HepG2 (cell line): ENCODE measurements around the gene NLRC5. TPM values are rescaled to one million over a fixed set of nuclear protein-coding genes. Genes with fewer than 3 reads are reported as not detected.
A peak's percentile ranks its signal among the peaks of the same experiment; 100 is the strongest.

Experiments
- ARNTL ChIP-seq: sonication (generic); formaldehyde crosslinking; IDR thresholded peaks from 2 replicates; pipeline ENCODE4 v1.4.0; 2020; ENCODE audit warnings: mild to moderate bottlenecking, missing genetic modification reagents
- ATF6 ChIP-seq: sonication (generic); formaldehyde crosslinking; conservative IDR thresholded peaks from 2 replicates; pipeline ENCODE4 v1.4.0; 2020; ENCODE audit warnings: missing genetic modification reagents
- FOXO1 ChIP-seq: sonication (generic); formaldehyde crosslinking; IDR thresholded peaks from 2 replicates; pipeline ENCODE4 v1.4.0; 2020; ENCODE audit warnings: missing genetic modification reagents
- GABPA ChIP-seq, 2 experiments: IDR thresholded peaks; 2 replicates each; pipeline ENCODE4 v1.6.1; 2011 to 2016; ENCODE audit warnings: low read depth in 2 of 2, low read length in 1 of 2, missing biosample characterization in 1 of 2, missing genetic modification characterization in 1 of 2
- KDM2A ChIP-seq: sonication (generic); formaldehyde crosslinking; IDR thresholded peaks from 2 replicates; pipeline ENCODE4 v1.4.0; 2020; ENCODE audit warnings: low read depth, missing genetic modification reagents, borderline replicate concordance
- KLF13 ChIP-seq: sonication (generic); formaldehyde crosslinking; IDR thresholded peaks from 2 replicates; pipeline ENCODE4 v1.4.0; 2020; ENCODE audit warnings: mild to moderate bottlenecking, missing genetic modification reagents
- MYNN ChIP-seq: sonication (generic); formaldehyde crosslinking; IDR thresholded peaks from 2 replicates; pipeline ENCODE4 v1.4.0; 2020; ENCODE audit warnings: mild to moderate bottlenecking, low read depth, missing genetic modification reagents
- PBX3 ChIP-seq: sonication (generic); formaldehyde crosslinking; IDR thresholded peaks from 2 replicates; pipeline ENCODE4 v1.8.1; 2023; ENCODE audit warnings: missing genetic modification reagents, inconsistent platforms, borderline replicate concordance
- PHF8 ChIP-seq: sonication (generic); formaldehyde crosslinking; IDR thresholded peaks from 2 replicates; pipeline ENCODE4 v1.5.0; 2020; ENCODE audit warnings: missing genetic modification reagents
- PTBP1 ChIP-seq: fragments of 200-400 bp; formaldehyde crosslinking; IDR thresholded peaks from 2 replicates; pipeline ENCODE4 v1.6.1; 2018; ENCODE audit warnings: low read length, low read depth; ENCODE audit not compliant: poor library complexity, severe bottlenecking
- SMAD9 ChIP-seq: sonication (generic); formaldehyde crosslinking; IDR thresholded peaks from 2 replicates; pipeline ENCODE4 v1.5.1; 2020; ENCODE audit warnings: mild to moderate bottlenecking, missing genetic modification reagents
- USF2 ChIP-seq, 2 experiments: sonication (generic) in 1 of 2; formaldehyde crosslinking in 1 of 2; IDR thresholded peaks; 2 replicates each; pipeline versions ENCODE4 v1.5.1 to v1.6.1; 2011 to 2020; ENCODE audit warnings: borderline replicate concordance in 1 of 2, low read depth in 1 of 2, low read length in 1 of 2, mild to moderate bottlenecking in 1 of 2, missing genetic modification reagents in 1 of 2, moderate library complexity in 1 of 2
- ZFP36L1 ChIP-seq: sonication (generic); formaldehyde crosslinking; IDR thresholded peaks from 2 replicates; pipeline ENCODE4 v1.8.0; 2022; ENCODE audit warnings: mild to moderate bottlenecking, missing genetic modification reagents, moderate library complexity
- ZNF12 ChIP-seq: sonication (generic); formaldehyde crosslinking; IDR thresholded peaks from 2 replicates; pipeline ENCODE4 v1.5.0; 2020; ENCODE audit warnings: missing genetic modification reagents
- ZNF280B ChIP-seq: sonication (generic); formaldehyde crosslinking; IDR thresholded peaks from 2 replicates; pipeline ENCODE4 v1.5.0; 2020; ENCODE audit warnings: missing genetic modification reagents, mild to moderate bottlenecking, borderline replicate concordance
- ZNF33B ChIP-seq: sonication (generic); formaldehyde crosslinking; IDR thresholded peaks from 2 replicates; pipeline ENCODE4 v1.5.1; 2020; ENCODE audit warnings: mild to moderate bottlenecking, missing genetic modification reagents
- ZNF576 ChIP-seq: sonication (generic); formaldehyde crosslinking; IDR thresholded peaks from 2 replicates; pipeline ENCODE4 v1.4.0; 2020; ENCODE audit warnings: mild to moderate bottlenecking, missing genetic modification reagents
- ZNF770 ChIP-seq: sonication (generic); formaldehyde crosslinking; IDR thresholded peaks from 2 replicates; pipeline ENCODE4 v1.5.0; 2020; ENCODE audit warnings: mild to moderate bottlenecking, missing genetic modification reagents
- polyA plus RNA-seq, 8 experiments: library from polyadenylated mRNA; depleted of rRNA in 3 of 8; stranded (reverse) in 7 of 8; unstranded in 1 of 8; fragments of >200 nt; fragmentation: Illumina TruSeq in 4 of 8; extraction: Trizol in 4 of 8; gene quantifications; 2 replicates each; pipeline versions ENCODE4 v1.2.1 to v1.2.3, GENCODE V29; 2011 to 2016; ENCODE audit warnings: low read depth in 4 of 8, missing spikeins in 1 of 8, mixed read lengths in 1 of 8; ENCODE audit not compliant: insufficient read depth in 1 of 8
- total RNA-seq, 5 experiments: library from RNA; depleted of rRNA; stranded (reverse); fragments of >200 nt; fragmentation: Illumina TruSeq; extraction: Trizol; gene quantifications; 2 replicates each; pipeline ENCODE4 v1.2.3, GENCODE V29; 2016; ENCODE audit warnings: low read depth in 1 of 5

Gene NLRC5
- total and polyA plus RNA-seq, 2 of the 13 experiments (the other 11 are each of a cell fraction or from before 2014, with no cell fraction given), result 6.3 to 12.7 TPM

GRCh38 chr16:57004387-57005250 is 15.3 kb downstream of the NLRC5 start (continued):
- TF ChIP-seq KLF13 (CRISPR knock-in tag), result 0 out of 2 replicates have a peak, but pooled peaks have one; percentile 47
- TF ChIP-seq ARNTL (CRISPR knock-in tag), result no peak
- TF ChIP-seq ZNF33B, result 0 out of 2 replicates have a peak, but pooled peaks have one; percentile 74
- TF ChIP-seq PTBP1, result no peak
- no peak for TF ChIP-seq ZNF280B (CRISPR knock-in tag)
- TF ChIP-seq ATF6 (CRISPR knock-in tag), result no peak
- no peak for TF ChIP-seq SMAD9 (CRISPR knock-in tag)
- TF ChIP-seq ZNF12, result no peak
- TF ChIP-seq MYNN (CRISPR knock-in tag), result no peak
- peak; percentile 57; the same call in 1 of the 2 replicates for TF ChIP-seq ZNF770 (CRISPR knock-in tag)
- no peak for TF ChIP-seq ZNF576 (CRISPR knock-in tag)
- TF ChIP-seq USF2 (IDR thresholded peaks at IDR 0.05; ENCODE audit: low read depth, low read length), result no peak
- TF ChIP-seq USF2 (CRISPR knock-in tag; IDR thresholded peaks at IDR 0.05; ENCODE audit: borderline replicate concordance), result no peak
- TF ChIP-seq PBX3 (CRISPR knock-in tag), result no peak
- no peak for TF ChIP-seq PHF8
- TF ChIP-seq FOXO1 (CRISPR knock-in tag), result peak; percentile 71
- TF ChIP-seq KDM2A (CRISPR knock-in tag), result peak; percentile 63
- TF ChIP-seq GABPA (IDR thresholded peaks at IDR 0.05; ENCODE audit: low read depth, low read length), result no peak
- TF ChIP-seq GABPA (CRISPR knock-in tag; IDR thresholded peaks at IDR 0.05; ENCODE audit: low read depth), result no peak
- TF ChIP-seq ZFP36L1 (CRISPR knock-in tag), result no peak
